GM18520 (cell line): ENCODE measurements around the gene HOXD8.

Experiments used
- ATAC-seq: cut with Tn5 transposase; IDR thresholded peaks from one replicate; pipeline ENCODE4 v1.9.1; 2021; ENCODE audit not compliant: unreplicated experiment

Gene HOXD8

DNA sequence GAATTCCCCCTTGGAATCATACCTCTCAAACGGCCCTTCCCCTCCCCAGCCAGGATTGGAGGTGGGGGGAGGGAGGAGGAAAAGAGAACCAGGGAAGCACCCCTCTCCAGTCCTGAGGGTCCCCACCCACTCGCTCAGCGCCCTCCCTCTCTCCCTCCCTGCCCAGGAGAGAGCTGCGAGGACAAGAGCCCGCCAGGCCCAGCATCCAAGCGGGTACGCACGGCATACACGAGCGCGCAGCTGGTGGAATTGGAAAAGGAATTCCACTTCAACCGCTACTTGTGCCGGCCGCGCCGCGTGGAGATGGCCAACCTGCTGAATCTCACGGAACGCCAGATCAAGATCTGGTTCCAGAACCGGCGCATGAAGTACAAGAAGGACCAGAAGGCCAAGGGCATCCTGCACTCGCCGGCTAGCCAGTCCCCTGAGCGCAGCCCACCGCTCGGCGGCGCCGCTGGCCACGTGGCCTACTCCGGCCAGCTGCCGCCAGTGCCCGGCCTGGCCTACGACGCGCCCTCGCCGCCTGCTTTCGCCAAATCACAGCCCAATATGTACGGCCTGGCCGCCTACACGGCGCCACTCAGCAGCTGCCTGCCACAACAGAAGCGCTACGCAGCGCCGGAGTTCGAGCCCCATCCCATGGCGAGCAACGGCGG lies 42.0 kb downstream of the HOXD8 start:
- ATAC-seq = no peak

DNA sequence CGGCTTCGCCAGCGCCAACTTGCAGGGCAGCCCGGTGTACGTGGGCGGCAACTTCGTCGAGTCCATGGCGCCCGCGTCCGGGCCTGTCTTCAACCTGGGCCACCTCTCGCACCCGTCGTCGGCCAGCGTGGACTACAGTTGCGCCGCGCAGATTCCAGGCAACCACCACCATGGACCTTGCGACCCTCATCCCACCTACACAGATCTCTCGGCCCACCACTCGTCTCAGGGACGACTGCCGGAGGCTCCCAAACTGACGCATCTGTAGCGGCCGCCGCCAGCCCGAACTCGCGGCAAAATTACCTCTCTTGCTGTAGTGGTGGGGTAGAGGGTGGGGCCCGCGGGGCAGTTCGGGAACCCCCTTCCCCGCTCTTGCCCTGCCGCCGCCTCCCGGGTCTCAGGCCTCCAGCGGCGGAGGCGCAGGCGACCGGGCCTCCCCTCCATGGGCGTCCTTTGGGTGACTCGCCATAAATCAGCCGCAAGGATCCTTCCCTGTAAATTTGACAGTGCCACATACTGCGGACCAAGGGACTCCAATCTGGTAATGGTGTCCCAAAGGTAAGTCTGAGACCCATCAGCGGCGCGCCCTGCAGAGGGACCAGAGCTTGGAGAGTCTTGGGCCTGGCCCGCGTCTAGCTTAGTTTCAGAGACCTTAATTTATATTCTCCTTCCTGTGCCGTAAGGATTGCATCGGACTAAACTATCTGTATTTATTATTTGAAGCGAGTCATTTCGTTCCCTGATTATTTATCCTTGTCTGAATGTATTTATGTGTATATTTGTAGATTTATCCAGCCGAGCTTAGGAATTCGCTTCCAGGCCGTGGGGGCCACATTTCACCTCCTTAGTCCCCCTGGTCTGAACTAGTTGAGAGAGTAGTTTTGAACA lies 42.7 kb downstream of the HOXD8 start:
- ATAC-seq = no peak

DNA sequence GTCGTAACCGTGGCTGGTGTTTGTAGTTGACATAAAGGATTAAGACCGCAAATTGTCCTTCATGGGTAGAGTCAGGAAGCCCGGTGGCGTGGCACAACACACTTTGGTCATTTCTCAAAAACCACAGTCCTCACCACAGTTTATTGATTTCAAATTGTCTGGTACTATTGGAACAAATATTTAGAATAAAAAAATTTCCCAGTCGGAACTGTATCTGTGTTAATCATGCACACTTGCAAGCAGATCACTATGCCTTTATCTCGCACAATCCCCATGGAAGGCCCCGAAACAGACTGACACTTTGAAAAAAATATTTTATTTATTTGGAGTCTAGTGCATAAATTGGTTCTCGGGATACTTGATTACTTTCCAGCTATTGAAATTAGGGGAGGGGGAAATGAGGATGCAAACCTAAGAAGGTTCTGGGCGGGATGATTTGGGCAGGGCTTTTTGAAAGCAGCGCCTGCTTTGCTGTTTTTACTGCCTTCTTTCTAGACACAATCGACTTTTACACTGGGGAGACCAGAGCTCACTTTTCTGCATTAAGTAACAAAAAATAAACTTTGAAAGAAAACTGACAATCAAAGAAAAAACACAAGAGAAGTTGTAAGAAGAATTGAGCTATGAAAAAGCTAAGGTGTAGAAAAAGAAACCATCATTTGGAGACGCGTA lies 43.5 kb downstream of the HOXD8 start:
- ATAC-seq = no peak

DNA sequence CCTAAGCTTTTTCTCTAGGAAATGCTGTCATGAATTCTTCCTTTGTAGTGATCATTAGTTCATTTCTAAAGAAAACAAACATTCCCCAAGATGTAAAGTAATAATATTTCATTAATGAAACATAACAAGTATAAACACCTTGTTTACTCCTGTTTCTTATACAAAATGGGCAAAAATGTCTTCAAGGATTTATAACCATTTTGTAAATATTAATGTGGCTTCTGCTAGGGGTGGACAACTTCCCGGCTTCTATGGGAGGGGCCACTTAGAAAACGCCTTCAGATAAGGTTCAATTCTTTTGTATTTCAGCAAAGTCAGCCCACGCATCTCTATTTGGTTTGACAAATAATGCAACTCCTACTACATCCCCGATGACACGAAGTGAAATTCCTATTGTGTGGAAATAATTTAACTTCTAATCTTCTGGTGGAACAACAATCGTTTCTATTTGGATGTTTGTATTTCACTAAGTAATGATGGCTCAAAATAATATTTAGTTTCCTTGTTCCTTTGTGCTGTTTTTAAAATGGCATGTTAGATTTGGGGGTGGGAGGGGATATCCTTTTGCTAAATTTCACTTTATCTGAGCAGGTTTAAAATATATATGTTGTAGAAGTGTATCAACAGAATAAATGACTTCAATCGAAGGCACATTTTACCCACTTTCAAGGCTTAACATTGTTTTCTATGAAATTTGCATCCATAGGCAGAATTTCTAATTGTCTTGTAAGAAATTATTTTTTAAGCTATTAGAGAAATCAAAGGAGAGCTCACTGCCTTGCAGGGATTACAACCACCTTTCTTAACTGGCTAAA lies 44.3 kb downstream of the HOXD8 start:
- ATAC-seq = no peak

DNA sequence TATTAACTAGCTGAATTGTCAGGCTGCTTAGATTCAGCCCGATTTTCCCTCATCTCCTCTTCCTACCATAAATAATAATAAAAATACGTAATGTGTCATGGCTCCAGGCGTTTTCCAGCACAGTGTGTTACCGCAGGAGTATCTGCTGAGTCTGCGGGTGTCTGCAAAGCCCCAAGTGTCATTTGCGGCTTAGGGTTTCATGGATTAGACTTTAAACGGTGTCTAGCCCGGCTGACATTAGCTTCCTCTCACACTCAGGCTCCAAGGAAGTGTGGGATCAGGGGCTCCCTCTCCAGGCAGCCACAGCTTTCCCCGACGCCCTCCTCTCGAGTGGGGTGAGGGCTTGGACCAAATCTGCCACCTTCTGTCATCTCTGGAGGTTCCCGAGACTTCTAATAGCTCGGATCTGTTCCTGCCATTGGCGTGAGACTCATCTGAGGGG lies 44.9 kb downstream of the HOXD8 start:
- ATAC-seq = no peak

DNA sequence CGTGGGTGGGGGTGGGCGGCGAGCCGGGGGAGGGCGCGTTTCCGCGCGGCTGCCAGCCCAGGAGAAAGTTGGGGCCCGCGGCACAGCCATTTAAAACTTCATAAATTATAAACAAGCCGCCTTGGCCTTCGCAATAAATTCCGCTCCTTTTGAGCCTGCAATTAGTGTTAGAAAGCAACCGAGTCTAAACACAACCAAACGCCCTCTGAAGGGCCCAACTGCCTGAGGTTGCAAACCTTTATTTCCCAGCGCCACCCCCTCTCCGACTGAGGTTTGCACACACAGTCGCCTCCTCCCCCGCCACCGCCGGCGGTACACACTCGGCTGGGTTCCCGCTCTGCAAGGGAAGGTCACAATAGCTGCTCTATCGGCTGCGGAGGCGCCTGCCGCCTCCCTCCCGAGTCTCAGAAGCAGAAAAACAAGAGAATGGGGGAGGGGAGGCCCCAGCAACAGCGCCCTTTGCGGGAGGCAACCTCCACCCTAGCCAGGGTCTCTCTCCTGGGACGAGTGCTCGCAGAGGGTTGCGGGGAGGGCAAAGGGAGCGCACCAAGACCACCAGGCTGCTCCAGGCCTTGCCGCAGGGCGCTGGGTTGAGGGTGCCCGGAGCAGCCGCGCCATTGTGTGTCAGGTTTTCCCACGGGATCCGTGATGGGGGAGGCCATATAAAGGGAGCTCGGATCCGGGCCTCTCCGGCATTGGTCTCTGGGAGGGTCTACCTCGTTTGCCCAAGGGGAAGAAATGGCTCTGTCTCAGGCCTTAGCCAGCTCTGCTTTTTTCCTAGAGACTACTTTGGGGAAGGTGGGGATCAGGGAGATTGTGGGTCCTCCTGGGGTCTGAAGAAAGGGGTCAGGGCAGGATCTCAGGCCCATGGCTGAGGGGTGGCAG lies 45.6 kb downstream of the HOXD8 start:
- ATAC-seq = no peak

DNA sequence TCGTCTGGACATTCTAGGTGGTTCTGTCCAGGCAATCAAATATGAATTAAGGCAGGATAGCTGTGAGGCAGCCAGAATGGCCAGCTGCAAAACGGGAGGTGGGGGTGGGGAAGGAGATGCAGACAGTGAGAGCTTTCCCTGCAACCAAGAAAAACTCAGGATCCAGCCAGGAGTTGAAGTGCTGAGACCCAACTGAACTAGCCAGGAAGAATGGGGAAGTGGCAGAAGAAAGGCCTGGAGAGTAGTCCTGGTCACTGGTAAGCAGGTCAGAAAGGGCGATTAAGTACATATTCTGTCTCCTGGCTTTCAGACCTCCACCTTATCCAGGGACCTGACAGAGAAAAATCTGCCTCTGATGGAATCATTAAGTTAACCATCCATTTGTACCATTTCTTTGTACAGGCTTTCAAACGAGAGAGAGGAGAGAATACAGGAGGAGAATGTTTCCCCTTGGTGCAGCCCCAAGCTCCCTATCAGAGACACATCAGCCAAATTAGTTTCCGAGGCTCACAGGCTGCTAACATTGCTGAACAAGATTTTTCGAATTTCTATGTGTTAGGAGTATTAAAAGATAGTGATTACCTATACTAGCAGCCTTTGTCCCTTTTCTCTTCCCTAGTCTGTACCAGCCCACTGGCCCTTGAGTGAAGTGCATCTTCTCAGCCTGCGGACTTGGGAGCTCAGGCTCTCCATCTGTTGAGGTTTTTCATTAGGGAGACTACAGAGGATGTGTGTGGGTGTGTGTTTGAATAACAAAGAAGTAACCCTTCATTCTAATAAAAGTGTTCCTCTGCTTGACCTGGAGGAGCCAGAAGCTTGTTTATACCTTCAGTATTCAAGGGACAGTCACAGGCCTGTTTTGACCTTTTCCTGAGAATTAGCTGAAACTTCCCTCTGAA lies 46.5 kb downstream of the HOXD8 start:
- no peak for ATAC-seq

DNA sequence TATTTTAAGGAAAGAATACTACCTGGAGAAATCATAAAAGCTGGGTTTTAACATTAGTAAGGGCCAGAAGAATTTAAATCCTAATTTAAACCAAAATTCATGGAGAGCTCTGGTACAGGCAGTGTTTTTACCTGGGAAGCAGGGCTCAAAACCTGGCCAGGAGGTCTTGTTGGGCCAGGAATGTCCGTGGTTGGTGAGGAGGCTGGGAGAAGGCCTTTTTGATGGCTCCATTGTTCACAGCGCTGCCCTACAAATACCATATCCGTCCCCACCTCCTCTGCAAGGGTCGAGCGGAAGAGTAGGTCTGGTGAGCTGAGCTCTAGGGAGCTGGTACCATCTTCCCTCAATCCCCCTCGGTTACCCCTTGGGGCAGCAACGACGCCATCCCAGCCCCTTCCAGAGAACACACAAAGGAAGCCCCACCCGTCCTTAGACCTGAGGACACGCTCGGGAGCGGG lies 48.1 kb downstream of the HOXD8 start:
- ATAC-seq = no peak

DNA sequence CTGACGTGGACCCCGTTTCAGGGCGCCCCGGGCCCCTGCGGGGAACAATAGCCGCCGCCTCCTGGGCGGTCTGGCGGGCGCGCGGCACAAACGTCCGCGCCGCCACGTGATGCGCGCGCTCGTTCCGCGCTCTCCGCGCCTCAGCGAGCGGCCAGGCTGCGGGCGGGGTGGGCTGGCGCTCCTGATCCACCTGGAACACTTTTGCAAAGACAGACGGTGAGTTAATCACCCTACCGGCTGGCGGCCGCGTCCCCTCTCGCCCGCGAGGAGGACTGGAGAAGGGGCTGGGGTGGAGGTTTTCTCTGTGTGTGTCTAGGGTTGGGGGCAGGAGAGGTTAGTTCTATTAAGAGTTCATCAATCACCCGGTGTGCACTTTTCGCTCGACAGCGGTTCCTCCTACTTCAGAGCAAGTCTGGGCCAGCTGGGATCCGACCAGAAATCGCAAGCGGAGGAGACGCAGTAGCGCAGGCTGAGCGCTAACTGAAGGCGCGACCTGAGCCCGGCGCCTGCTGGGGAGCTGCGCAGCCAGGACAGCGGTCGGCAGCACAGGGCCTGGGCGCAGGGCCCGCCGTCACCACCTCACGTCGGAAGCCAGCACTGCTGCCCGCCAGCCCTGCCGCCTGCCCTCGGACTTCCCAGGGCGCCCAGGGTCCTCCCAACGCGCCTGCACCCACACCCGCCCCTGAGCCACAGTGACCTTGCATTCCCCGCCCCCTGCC lies 48.7 kb downstream of the HOXD8 start:
- ATAC-seq = no peak

DNA sequence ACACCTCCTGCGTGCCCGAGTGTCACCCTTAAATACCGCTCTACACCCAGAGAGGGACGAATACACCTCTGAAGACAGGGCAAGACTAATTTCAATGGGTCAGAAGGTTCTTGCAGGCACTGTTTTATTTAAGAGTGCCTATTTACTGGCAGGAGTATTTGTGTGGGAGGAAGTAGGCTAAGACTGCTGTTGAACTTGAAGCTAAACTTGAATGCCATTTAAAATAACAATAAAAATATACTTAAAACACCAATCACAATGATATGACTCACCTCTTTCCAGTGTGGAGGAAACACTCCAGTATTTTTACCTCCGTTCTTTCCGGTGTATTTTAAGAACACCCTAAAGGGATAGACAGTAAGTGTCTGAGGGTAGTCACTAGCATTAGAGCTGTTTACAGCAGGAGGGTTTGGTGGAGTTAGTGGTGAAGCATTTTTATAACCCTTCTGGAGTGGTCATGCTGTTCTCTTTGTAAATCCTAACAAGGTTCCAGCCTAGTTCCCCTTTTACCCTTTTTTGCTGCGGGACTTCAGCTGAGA lies 49.3 kb downstream of the HOXD8 start:
- ATAC-seq = no peak

DNA sequence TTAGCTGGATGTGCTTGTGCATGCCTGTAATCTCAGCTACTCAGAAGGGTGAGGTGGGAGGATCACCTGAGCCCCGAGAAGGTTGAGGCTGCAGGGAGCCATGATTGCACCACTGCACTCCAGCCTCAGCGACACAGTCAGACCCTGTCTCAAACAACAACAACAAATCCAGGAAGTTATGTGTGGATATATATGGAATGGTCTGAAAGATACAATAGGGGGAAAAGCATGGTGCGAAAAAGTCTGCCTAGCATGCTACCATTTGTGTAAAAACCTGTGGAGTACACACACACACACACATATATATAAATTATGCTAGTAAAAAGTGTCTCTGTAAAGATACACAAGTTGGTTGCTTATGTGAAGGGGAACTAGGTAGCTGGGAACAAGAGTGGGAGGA lies 52.0 kb downstream of the HOXD8 start:
- no peak for ATAC-seq
